SK-N-SH (cell line): ENCODE data around the gene GNB1L.

Experiments used
- CTCF ChIP-seq: fragments of 200-600 bp; sonication (generic); IDR thresholded peaks from 2 replicates; pipeline ENCODE4 v1.6.1; 2017; ENCODE audit warnings: antibody characterized with exemption, mild to moderate bottlenecking, moderate library complexity
- EZH2phosphoT487 ChIP-seq: fragments of 200-600 bp; sonication (generic); IDR thresholded peaks from 2 replicates; pipeline ENCODE4 v1.6.1; 2017; ENCODE audit warnings: low read depth, mixed run types, mild to moderate bottlenecking, antibody characterized with exemption, moderate library complexity, borderline replicate concordance
- FOXJ3 ChIP-seq: sonication (generic); formaldehyde crosslinking; IDR thresholded peaks from 2 replicates; pipeline ENCODE4 v1.5.1; 2020; ENCODE audit warnings: mild to moderate bottlenecking, missing genetic modification reagents
- GABPA ChIP-seq: IDR thresholded peaks from 2 replicates; pipeline ENCODE4 v1.4.0; 2012; ENCODE audit warnings: low read depth, mild to moderate bottlenecking
- MXI1 ChIP-seq: IDR thresholded peaks from 2 replicates; pipeline ENCODE4 v1.6.1; 2012; ENCODE audit warnings: mild to moderate bottlenecking, low read depth, low read length, improper control_type of control experiment
- NFIC ChIP-seq: IDR thresholded peaks from 2 replicates; pipeline ENCODE4 v1.4.0; 2012; ENCODE audit warnings: borderline replicate concordance
- POLR2AphosphoS5 ChIP-seq: IDR thresholded peaks from 2 replicates; pipeline ENCODE4 v1.6.1; 2012; ENCODE audit warnings: low read depth, low read length
- RCOR1 ChIP-seq: fragments of 150-350 bp; IDR thresholded peaks from 2 replicates; pipeline ENCODE4 v1.6.1; 2017; ENCODE audit warnings: antibody characterized with exemption, low read length
- REST ChIP-seq: IDR thresholded peaks from 2 replicates; pipeline ENCODE4 v1.6.1; 2012; ENCODE audit warnings: mild to moderate bottlenecking, low read depth, low read length, moderate library complexity
- SMC3 ChIP-seq: IDR thresholded peaks from 2 replicates; pipeline ENCODE4 v1.6.1; 2012; ENCODE audit warnings: low read depth, low read length, improper control_type of control experiment
- TAF1 ChIP-seq: IDR thresholded peaks from 2 replicates; pipeline ENCODE4 v1.6.1; 2012; ENCODE audit warnings: low read depth, mild to moderate bottlenecking, low read length, moderate library complexity, borderline replicate concordance
- TF ChIP-seq, protein P1 (sequence below): fragments of 150-350 bp; IDR thresholded peaks from 2 replicates; pipeline ENCODE4 v1.6.1; 2017; ENCODE audit warnings: antibody characterized with exemption, low read length, low read depth, borderline replicate concordance
- TF ChIP-seq, protein P2 (sequence below): IDR thresholded peaks from 2 replicates; pipeline ENCODE4; 2012

DNA sequence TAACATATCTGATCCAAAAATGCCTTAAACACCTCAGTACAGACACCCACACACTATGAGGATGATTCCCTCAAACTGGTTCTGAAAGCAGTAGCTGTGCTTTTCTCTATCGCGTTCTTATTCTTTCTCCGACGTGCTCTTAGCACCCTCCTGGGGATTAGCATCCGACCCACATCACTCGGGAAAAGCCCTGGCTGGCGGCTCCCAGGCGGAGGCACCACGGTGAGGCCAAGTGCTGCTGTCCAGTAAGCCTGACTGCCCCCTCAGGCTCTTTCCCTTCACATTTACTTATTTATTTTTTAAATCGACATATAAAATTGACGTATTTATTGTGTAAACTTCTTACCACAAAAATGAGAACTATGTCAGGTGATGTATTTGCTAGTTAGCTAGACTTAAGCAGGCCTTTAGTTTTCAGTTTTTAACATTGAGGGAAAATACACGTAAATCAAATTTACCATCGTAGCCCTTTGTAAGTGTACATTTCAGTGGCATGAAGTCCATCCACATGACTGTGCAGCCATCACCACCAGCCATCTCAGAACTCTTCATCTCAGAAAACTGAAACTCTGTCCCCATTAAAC, 74.9 kb downstream of the GNB1L start:
- TF ChIP-seq EZH2phosphoT487 (no peak), CTCF (no peak), RCOR1 (no peak), TAF1 (no peak), FOXJ3 (no peak), SMC3 (no peak), MXI1 (no peak), NFIC (no peak), REST (no peak), GABPA (no peak), POLR2AphosphoS5 (no peak)
- TF ChIP-seq, protein P1, sequence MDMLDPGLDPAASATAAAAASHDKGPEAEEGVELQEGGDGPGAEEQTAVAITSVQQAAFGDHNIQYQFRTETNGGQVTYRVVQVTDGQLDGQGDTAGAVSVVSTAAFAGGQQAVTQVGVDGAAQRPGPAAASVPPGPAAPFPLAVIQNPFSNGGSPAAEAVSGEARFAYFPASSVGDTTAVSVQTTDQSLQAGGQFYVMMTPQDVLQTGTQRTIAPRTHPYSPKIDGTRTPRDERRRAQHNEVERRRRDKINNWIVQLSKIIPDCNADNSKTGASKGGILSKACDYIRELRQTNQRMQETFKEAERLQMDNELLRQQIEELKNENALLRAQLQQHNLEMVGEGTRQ, result no peak
- TF ChIP-seq, protein P2, sequence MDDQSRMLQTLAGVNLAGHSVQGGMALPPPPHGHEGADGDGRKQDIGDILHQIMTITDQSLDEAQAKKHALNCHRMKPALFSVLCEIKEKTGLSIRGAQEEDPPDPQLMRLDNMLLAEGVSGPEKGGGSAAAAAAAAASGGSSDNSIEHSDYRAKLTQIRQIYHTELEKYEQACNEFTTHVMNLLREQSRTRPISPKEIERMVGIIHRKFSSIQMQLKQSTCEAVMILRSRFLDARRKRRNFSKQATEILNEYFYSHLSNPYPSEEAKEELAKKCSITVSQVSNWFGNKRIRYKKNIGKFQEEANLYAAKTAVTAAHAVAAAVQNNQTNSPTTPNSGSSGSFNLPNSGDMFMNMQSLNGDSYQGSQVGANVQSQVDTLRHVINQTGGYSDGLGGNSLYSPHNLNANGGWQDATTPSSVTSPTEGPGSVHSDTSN, result no peak
